ENCODE measurements around the gene FOXO6.

FOXO6 gene

GRCh38 chr1:41423511-41424191, 62.4 kb downstream of the FOXO6 start:
- DNase-seq (ENCODE audit: low read depth in 3 of 3, low spot score in 1 of 3): no peak

DNA sequence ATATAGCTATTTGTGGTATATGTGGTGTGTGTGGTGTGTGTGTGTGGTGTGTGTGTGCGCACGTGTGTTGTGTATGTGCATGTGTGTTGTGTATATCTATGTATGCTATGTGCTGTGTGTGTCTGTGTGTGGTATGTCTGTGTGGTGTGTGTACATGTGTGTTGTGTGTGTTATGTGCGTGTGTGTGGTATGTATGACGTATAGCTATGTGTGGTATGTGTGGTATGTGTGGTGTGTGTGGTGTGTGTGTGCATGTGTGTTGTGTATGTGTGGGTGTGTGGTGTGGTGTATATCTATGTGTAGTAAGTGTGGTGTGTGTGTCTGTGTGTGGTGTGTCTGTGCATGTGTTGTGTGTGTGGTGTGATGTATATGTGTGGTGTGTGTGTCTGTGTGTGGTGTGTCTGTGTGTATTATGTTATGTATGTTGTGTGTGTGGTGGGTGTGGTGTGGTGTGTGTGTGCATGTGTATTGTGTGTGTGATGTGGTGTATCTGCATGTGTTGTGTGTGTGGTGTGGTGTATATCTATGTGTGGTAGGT, 63.4 kb downstream of the FOXO6 start:
- DNase-seq (ENCODE audit: low read depth in 3 of 3, low spot score in 1 of 3): no peak

DNA sequence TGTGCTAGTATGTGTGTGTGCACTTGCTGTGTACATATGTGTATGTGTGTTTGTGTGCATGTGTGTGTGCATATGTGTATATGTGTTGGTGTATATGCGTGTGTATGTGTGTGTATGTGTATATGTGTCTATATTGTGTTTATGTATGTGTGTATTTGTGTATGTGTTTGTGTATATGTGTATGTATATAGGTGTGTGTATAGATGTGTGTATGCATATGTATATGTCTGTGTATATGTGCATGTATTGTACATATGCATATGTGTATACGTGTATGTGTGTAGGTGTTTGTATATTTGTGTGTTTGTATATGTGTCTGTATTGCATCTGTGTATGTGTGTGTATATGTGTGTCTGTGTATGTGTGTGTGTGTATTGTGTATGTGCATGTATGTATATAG, 64.1 kb downstream of the FOXO6 start:
- DNase-seq (ENCODE audit: low read depth in 3 of 3, low spot score in 1 of 3): no peak

- no peak for DNase-seq (ENCODE audit: low read depth in 3 of 3, low spot score in 1 of 3)
Observed at GRCh38 chr1:41426201-41426890, 65.1 kb downstream of the FOXO6 start.

DNA sequence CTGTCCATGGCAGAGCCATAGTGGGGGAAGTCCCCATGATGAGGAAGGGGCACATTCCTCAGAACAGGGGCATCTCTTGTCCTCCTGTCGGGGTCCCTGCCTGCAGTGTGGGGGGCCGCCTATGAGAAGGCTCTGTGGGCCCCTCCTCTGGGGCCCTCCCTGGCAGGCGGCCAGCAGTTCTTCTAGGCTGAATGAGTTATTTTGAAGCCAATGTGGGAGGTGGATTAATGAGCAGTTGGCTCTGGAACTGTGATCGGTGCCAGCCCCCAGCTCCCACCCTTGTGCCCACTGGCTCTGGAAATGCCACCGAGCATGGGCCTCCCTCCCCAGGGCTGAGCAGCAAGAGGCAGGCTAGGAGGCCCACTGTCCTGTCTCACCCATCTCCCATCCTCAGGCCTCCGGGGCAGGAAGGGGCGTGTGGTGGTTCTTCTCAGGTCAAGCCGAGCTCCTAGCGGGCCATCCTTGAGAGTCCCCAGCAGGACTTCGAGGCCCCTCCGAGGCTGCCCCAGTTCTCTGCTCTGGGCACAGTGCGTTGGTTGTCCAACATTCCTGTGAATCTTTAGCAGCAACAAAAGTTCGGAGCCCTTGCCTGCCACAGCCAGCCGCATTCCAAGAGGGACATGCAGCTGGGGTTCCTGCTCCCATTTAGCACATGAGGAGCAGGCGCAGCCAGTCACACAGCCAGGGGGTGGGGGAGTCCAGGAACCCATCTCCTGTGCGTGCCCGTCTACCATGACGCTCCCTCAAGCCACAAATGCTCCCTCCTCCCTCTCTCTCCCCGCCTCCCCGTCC, 66.1 kb downstream of the FOXO6 start:
- DNase-seq (ENCODE audit: low read depth in 3 of 3, low spot score in 1 of 3): no peak

DNA sequence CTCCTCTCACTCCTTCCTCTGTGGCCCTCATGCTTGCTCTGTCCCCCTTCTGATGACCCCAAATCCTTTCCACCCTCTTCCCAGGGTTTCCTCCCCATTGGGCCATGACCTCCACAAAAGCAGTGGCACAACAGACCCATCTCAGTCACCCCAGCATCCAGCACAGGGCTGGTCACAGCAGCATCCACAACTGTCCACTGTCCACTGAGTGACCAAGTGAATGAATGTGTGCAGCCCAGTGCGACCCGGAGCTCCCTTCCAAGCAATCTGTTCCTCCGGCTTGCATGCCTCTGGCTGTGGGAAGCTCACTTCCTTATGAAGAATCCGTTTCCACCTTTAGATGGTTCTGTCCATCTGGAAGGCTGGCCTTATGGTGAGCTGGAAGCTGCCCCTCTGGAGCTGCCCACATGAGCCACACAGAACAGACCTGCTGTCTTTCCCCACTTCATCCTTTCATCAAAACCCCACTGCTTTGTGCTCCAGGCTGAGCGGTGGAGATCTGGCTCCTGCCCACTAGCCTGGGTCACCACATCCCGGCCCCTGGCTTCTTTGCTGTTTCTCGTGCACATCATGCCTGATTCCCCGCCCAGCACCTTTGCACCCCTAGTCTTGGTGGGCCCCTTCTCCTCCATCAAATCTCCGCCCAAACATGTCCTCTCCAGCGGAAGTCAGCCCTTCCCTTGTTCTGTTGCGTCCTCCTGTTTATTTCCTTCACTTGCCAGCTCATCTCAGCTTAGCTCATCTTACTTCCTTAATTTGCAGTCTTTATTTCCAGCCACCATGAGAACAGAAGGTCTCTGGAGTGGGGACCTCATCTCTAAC, 66.9 kb downstream of the FOXO6 start:
- DNase-seq (ENCODE audit: low read depth in 3 of 3, low spot score in 1 of 3): no peak

DNA sequence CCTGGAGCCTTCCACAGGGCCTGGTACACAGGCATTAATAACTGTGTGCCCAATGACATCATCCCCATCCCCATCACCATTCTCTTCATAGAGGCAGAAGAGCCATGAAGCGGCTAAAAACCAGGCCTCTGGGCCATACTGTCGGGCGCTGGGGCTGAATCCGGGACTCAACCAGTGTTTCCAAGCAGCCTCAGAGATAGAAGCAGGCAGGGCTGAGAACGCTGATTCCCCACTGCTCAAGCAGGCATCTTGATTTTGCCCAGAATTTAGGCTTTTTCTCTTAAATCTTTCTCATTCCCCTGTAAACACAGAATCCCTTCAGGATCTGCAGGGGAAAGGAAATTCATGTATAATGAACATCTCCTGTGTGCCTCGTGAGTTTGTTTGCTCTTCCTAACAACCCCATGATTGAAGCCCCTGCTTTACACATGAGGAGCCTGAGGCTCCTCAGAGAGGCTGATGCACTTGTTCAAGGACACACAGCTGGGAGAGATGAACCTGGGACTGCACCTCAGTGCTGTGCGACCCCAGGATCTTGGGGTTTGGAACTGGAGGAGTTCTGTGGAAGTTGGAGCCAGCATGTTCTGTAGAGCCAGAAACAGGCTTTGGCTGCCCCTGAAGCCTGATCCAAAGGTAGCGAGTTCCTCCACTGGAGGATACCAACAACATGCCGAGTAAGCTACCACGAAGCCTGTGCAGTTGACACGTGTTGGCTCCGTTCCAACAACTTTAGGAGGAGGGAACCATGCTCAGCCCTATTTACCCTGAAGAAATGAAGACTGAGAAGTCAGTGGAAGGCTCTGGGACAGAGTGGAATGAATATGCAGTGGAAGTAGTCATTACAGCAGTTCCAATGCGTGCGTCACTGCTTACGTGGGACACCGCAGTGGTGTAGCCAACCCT, 67.8 kb downstream of the FOXO6 start:
- no peak for DNase-seq (ENCODE audit: low read depth in 3 of 3, low spot score in 1 of 3)

DNA sequence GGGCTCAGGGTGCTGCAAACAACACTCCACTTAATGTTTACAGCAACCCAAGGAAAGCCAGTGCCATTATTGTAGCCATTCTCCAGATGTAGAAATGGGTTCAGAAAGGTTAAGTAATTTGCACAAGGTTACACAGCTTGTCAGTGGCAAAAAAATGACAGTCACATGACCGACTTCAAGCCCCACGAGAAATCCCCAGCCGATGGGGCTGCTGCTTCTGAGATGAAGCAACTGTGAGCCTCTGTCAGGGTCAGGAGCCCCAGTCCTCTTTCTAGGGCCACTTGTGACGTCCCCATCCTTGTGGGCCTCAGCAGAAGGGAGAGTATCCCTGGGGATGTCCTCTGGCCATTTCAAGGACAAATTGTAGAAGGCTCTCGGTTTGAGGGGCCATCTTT, 68.4 kb downstream of the FOXO6 start:
- no peak for DNase-seq (ENCODE audit: low read depth in 3 of 3, low spot score in 1 of 3)

GRCh38 chr1:41430069-41430468, 68.8 kb downstream of the FOXO6 start:
- DNase-seq (ENCODE audit: low read depth in 3 of 3, low spot score in 1 of 3): no peak

DNA sequence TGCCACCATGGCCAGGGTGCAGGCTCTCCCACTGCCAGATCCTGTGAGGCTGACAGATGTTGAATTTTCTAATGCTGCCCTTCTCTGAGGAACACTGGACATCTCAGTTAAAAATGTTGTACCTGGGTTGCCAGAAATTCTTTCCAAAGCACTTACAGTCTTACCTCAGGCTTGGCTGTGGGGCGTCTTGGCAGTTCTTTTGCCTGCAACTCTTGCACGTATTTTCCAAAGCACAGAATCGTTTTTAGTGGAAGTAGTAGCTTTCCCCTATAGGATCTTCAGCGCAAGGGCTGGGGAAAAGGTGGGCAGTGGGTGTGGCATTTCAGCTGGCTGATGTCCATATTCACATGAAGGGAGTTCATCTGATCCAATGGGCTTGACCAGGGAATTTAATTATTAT, 69.3 kb downstream of the FOXO6 start:
- no peak for DNase-seq (ENCODE audit: low read depth in 3 of 3, low spot score in 1 of 3)

DNA sequence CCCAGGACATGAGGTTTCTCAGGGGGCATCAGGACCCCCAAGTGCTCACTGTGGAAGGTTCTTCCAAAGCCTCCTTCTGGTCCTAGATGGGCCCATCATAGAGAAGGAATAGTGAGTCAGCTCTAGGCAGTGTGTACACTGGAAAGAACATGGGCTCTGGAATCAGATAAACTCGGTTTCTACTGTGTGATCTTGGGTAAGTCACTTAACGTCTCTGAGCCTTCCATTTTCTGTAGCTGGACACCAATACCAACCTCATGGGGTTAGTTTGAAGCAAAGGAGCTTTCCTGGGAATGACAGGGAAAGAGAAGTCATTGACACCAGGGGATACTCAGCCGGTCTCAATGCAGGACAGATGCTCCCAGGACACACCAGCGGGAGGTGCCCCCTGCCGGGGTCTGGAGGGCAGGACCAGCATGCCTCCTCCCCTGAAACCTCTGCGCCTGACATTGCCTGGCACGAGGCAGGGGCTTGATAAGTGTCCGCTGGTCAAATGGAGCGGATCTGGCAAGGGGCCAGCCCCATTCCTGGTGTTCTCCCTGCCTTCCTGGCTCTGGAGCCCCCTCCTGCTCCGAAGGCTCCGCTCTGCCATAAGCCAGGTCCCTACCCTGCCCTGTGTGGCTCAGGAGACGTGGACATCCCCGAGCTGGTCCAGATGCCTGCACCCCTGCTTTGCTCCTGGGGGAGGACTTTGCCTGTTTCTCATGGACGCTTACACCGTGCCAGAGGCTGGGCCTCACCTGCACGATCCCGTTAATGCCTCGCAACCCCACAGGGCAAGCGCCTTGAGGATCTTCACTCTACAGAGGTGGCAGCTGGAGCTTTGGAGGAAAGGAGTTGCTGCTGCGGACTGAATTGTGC, 70.5 kb downstream of the FOXO6 start:
- DNase-seq (ENCODE audit: low read depth in 3 of 3, low spot score in 1 of 3): no peak
